ENCODE results near the gene VCPKMT.
A peak's percentile ranks its signal among the peaks of the same experiment; 100 is the strongest.

Gene VCPKMT

DNA sequence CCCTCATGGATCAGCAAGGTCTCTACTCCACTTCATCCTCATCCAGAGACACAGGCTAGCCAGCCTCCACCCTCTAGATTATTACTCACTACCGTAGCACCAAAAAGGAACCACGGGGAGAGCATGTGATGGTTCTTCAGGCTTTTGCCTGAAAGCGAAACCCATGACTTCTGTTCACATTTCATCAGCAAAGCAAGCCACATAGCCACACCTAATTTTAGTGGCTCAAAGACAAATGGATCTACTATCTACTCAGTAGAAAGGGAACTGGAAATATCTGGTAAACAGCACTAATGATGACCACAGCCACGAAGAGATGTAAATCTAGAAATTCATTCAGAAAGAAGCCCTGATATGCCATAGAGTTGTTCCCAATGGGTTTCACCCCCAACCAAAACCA lies 51.4 kb downstream of the VCPKMT start:
- H3K4me3 ChIP-seq (ENCODE audit: low read length), result no peak overlapping the region
- H3K36me3 ChIP-seq (ENCODE audit: control insufficient read depth, low read depth, low read length), result no peaks in the 10 kb centered on the region
- H3K27me3 ChIP-seq (ENCODE audit: control insufficient read depth, insufficient read depth, low read length), result no peaks in the 10 kb centered on the region
- no peak overlapping the region for H3K27ac ChIP-seq (ENCODE audit: low read length)
- H3K9ac ChIP-seq (ENCODE audit: low read length), result no peak overlapping the region
- H3K4me1 ChIP-seq (ENCODE audit: control insufficient read depth, low read depth, low read length), result peaks cover 22% of the 10 kb centered on the region
- H3K9me3 ChIP-seq (ENCODE audit: control insufficient read depth, low read depth, low read length), result no peaks in the 10 kb centered on the region

DNA sequence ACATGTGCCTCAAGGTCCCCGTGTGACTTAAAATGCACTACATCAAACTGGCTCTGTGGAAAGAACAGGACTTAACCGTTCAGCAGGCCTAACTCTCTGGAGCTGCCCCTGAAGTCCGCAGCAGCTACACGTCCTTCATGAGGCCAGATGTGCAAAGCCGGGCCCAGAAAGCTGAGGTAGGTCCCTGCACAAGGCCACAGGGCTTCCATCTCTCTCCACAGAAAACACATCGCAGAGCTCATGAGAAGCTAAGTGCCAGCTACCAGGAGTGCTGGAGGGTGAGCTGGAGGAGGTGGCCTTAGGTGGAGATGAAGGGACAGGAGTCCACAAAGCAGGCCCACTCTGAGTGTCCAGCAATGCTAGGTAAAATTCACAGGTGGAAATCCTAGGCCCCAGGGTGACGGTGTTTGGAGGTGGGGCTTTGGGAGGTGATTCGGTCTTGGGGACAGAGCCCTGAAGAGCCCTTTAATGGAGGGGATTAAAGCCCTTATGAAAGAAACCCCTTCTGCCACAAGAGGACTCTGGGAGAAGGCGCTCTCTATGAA lies 52.4 kb downstream of the VCPKMT start:
- Histone ChIP-seq H3K27me3 (ENCODE audit: control insufficient read depth, insufficient read depth, low read length) (no peaks in the 10 kb centered on the region), H3K27ac (ENCODE audit: low read length) (no peak overlapping the region), H3K4me3 (ENCODE audit: low read length) (no peak overlapping the region), H3K9ac (ENCODE audit: low read length) (no peak overlapping the region), H3K36me3 (ENCODE audit: control insufficient read depth, low read depth, low read length) (no peaks in the 10 kb centered on the region), H3K9me3 (ENCODE audit: control insufficient read depth, low read depth, low read length) (no peaks in the 10 kb centered on the region), H3K4me1 (ENCODE audit: control insufficient read depth, low read depth, low read length) (peaks cover 22% of the 10 kb centered on the region)

DNA sequence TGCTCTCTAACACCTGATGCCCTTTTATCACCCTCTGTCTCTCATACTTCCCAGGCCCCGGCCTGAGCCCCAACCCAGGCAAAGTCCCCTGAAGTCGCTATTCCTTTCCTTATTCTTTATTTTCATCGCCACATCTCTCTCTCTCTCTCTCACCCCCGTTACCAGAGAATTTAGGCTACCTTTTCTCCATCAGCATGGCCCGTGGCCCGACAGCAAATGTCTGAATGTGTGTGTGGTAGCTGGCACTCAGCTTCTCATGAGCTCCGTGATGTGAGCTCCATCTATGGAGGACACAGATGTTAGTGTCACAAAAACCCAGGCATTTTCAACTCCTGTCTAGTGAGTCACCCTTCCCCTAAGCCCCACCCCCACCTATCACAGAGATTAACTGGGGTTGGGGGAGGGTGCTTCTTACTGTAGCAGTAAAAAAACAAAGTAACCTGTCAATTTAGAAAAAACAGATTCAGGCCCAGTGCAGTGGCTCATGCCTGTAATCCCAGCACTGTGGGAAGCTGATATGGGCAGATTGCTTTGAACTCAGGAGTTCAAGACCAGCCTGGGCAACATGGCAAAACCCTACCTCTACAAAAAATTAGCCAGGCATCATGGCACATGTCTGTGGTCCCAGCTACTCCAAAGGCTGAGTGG lies 53.8 kb downstream of the VCPKMT start:
- Histone ChIP-seq H3K27ac (ENCODE audit: low read length) (no peak overlapping the region), H3K9ac (ENCODE audit: low read length) (no peak overlapping the region)

DNA sequence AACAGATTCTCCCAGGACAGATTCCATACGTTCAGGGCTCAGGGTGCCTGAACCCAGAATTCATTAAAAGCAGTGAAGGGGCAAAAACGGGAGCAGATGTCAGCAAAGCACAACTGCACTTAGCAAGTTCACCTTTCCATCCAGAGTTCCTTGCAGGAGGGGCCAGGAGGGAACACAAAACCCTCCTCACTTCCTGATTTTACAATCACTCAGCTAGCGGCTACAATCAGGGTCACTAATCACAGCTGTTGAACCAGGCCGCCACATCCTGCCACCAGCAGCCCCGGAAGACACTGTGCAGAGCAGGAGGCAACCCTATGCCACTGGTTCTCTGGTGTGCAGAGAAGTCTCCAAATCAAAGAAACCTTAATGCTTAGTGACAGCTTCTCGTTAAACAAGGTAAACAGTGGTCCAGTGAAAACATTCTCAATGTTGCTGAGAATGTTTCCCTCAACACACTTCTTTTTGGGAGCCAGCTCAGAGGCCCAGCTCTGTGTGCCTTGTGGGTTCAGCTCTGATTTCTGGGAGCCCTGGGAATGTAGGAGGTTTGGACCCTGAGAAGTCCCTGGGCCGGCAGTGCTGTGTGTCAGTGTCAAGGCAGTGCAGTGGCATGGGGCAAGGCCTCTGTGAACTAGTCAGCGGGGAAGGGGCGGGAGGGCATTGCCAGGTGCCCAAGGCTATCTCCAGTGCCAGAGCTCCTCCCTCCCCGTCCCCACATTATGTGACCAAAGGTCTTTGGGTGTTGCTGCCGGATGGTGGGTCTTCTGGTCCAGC lies 54.5 kb downstream of the VCPKMT start:
- Histone ChIP-seq H3K9me3 (ENCODE audit: control insufficient read depth, low read depth, low read length) (no peaks in the 10 kb centered on the region), H3K4me3 (ENCODE audit: low read length) (no peak overlapping the region), H3K4me1 (ENCODE audit: control insufficient read depth, low read depth, low read length) (peaks cover 22% of the 10 kb centered on the region), H3K9ac (ENCODE audit: low read length) (no peak overlapping the region), H3K27ac (ENCODE audit: low read length) (no peak overlapping the region), H3K27me3 (ENCODE audit: control insufficient read depth, insufficient read depth, low read length) (no peaks in the 10 kb centered on the region), H3K36me3 (ENCODE audit: control insufficient read depth, low read depth, low read length) (no peaks in the 10 kb centered on the region)

More for the DNA sequence above, 53.8 kb downstream of the VCPKMT start:
- no peaks in the 10 kb centered on the region for H3K27me3 ChIP-seq (ENCODE audit: control insufficient read depth, insufficient read depth, low read length)
- no peaks in the 10 kb centered on the region for H3K9me3 ChIP-seq (ENCODE audit: control insufficient read depth, low read depth, low read length)
- H3K36me3 ChIP-seq (ENCODE audit: control insufficient read depth, low read depth, low read length), result no peaks in the 10 kb centered on the region
- H3K4me1 ChIP-seq (ENCODE audit: control insufficient read depth, low read depth, low read length), result peaks cover 22% of the 10 kb centered on the region
- H3K4me3 ChIP-seq (ENCODE audit: low read length), result no peak overlapping the region

DNA sequence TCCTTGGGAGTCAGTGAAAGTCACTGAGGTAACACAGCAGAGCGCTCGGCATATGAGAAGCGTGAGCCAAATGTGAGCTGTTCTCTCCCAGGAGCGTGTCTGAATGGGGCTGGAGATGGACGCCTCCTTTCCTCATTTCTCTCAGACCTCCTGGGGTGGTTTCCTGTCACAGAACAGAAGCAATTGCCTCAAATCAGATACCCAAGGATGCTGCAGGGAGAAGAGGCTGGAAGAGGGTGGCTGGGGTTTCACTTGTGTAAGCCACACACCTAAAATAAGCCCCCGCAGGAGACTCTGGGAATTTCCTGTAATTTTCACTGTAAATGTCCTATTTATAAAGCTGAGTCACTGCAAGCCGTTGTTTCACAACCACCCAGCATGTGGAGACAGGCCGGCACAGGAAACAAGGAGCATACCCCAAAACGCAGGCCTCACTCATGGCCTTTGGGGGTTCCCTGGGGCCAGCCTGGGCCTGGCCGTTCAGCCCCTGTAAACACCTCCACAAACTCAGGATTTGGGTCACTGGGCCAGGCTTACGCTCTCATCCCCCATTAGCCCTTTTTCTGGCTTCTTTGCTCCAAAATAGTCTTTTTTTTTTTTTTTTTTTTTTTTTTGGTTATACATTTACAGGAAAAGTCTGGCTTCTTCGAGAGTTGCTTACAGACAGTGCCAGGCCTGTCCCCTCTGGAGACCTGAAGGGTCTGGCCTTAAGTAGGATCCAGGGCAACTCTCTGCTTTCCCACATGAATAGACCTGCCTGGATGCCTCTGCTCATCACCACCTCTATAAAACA lies 55.3 kb downstream of the VCPKMT start:
- no peaks in the 10 kb centered on the region for H3K36me3 ChIP-seq (ENCODE audit: control insufficient read depth, low read depth, low read length)
- H3K4me3 ChIP-seq (ENCODE audit: low read length), result no peak overlapping the region
- peaks cover 22% of the 10 kb centered on the region for H3K4me1 ChIP-seq (ENCODE audit: control insufficient read depth, low read depth, low read length)
- no peak overlapping the region for H3K9ac ChIP-seq (ENCODE audit: low read length)
- no peaks in the 10 kb centered on the region for H3K9me3 ChIP-seq (ENCODE audit: control insufficient read depth, low read depth, low read length)
- H3K27me3 ChIP-seq (ENCODE audit: control insufficient read depth, insufficient read depth, low read length), result no peaks in the 10 kb centered on the region
- peak overlapping the region; percentile 57 for H3K27ac ChIP-seq (ENCODE audit: low read length)

DNA sequence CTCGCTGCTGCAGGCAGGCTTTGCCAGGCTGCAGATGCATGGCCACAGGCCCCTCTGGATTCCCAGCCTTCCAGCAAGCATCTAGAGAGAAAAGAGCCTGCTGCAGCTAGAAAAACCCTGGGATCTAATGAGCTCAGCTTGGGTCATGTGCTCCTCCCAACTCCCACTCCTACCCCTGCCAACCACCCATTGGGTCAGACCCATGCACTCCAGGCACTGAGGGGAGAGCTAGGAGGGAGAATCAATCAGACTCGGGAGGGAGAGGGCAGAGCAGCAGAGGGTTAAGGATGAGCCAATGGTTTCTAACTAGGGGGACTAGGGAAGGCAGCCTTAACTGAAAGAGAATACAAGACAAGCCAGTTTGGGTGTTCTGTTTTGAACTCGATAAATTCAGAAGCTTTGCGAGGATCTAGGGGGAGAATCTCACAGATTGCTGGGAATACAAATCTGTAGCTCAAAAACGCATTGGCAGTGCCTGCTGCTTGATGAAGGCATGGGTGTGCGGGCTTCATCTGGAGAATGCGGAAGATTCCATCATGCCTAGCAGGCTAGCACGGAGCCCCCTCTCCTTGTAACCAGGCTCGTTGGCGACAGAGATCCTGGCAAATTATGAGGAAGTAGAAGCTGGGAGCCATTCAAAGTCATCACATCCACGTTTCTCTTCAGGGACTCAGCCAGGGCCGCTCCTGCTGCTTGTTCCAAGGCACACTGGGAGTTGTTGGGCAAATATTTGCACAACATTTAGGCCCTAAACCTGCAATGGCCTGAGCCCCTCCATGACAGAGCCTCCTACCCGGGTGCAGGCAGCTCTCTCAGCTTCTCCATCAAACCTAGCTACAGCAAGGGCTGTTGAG lies 56.4 kb downstream of the VCPKMT start:
- H3K36me3 ChIP-seq (ENCODE audit: control insufficient read depth, low read depth, low read length), result no peaks in the 10 kb centered on the region
- H3K27me3 ChIP-seq (ENCODE audit: control insufficient read depth, insufficient read depth, low read length), result no peaks in the 10 kb centered on the region
- no peak overlapping the region for H3K4me3 ChIP-seq (ENCODE audit: low read length)
- no peaks in the 10 kb centered on the region for H3K9me3 ChIP-seq (ENCODE audit: control insufficient read depth, low read depth, low read length)
- H3K4me1 ChIP-seq (ENCODE audit: control insufficient read depth, low read depth, low read length), result peaks cover 22% of the 10 kb centered on the region
- no peak overlapping the region for H3K27ac ChIP-seq (ENCODE audit: low read length)
- H3K9ac ChIP-seq (ENCODE audit: low read length), result no peak overlapping the region

Measured in iPS-18a (cell line).